Hepatocyte (in vitro differentiated cells): Measurements from ENCODE around the gene FERMT3.

Source experiments
- CTCF ChIP-seq: fragments of 200-600 bp; sonication (generic); IDR thresholded peaks from 2 replicates; pipeline ENCODE4 v1.5.1; 2016; ENCODE audit warnings: antibody characterized with exemption, mild to moderate bottlenecking; ENCODE audit not compliant: poor library complexity
- EZH2phosphoT487 ChIP-seq: fragments of 200-600 bp; sonication (generic); IDR thresholded peaks from one replicate; pipeline ENCODE4 v1.6.1; 2018; ENCODE audit warnings: antibody characterized with exemption, mild to moderate bottlenecking, low read depth, moderate library complexity; ENCODE audit not compliant: unreplicated experiment, severe bottlenecking

GRCh38 chr11:64263947-64264317 lies 57.4 kb downstream of the FERMT3 start:
- TF ChIP-seq CTCF, result no peak
- no peak for TF ChIP-seq EZH2phosphoT487
